B cell (primary cell): ENCODE data around the gene STMN1. TPM values are rescaled to one million over a fixed set of nuclear protein-coding genes. Genes with fewer than 3 reads are reported as not detected.
"Not testable (repeated sequence)": the region's sequence is repeated elsewhere in the genome, so short reads cannot be mapped to it uniquely, and the experiment has no call there.

Source experiments
- ATAC-seq: fragments of 200-7000 bp; cut with Tn5 transposase; one replicate; pipeline ENCODE4 v1.10.0; 2021; ENCODE audit warnings: low read depth, mild to moderate bottlenecking, moderate number of reproducible peaks, moderate library complexity
- CTCF ChIA-PET: fragments of 350-600 bp; sonication (Branson Sonifier 250); formaldehyde crosslinking; loops from one replicate; lab custom pipeline; 2021; ENCODE audit warnings: antibody characterized with exemption, inconsistent platforms; lab: Charles Lee
- POLR2A ChIA-PET: fragments of 350-600 bp; sonication (Branson Sonifier 250); formaldehyde crosslinking; loops from one replicate; lab custom pipeline; 2021; ENCODE audit warnings: antibody characterized with exemption; lab: Charles Lee
- DNase-seq: peaks from one replicate; pipeline ENCODE4 v3.0.0; 2013
- H2AFZ ChIP-seq: 2 replicates; pipeline ENCODE4 v1.6.1; 2012; ENCODE audit warnings: mild to moderate bottlenecking, low read depth, low read length; ENCODE audit not compliant: insufficient read depth, poor library complexity, severe bottlenecking
- H3K27ac ChIP-seq, 2 donors: 1 replicate in 1 of 2; 2 replicates in 1 of 2; pipeline ENCODE4 v1.5.1; 2012 to 2013; ENCODE audit warnings: low read length in 2 of 2, mild to moderate bottlenecking in 2 of 2, moderate library complexity in 1 of 2
- H3K27me3 ChIP-seq, 4 experiments: fragments of 200-600 bp in 1 of 4; sonication (generic) in 1 of 4; replicated peaks in 1 of 4; 1 replicate in 2 of 4; 2 replicates in 2 of 4; pipeline versions ENCODE4 v1.6.1 to v1.7.0; 2013 to 2016; ENCODE audit warnings: low read length in 3 of 4, mild to moderate bottlenecking in 2 of 4, mixed read lengths in 1 of 4, moderate library complexity in 1 of 4; ENCODE audit not compliant: insufficient read depth in 4 of 4, control insufficient read depth in 3 of 4; ENCODE audit errors: control extremely low read depth in 1 of 4
- H3K36me3 ChIP-seq, 2 experiments: replicated peaks in 1 of 2; 1 replicate in 1 of 2; 2 replicates in 1 of 2; pipeline versions ENCODE4 v1.6.1 to v1.7.1; 2013; ENCODE audit warnings: low read length in 1 of 2; ENCODE audit not compliant: insufficient read depth in 2 of 2, control insufficient read depth in 1 of 2; ENCODE audit errors: control extremely low read depth in 1 of 2, extremely low read depth in 1 of 2
- H3K4me1 ChIP-seq, 2 donors: fragments of 200-600 bp in 1 of 2; sonication (generic) in 1 of 2; 1 replicate in 1 of 2; 2 replicates in 1 of 2; pipeline versions ENCODE4 v1.5.1 to v1.6.1; 2013 to 2017; ENCODE audit warnings: low read length in 2 of 2; ENCODE audit not compliant: control insufficient read depth in 2 of 2, insufficient read depth in 2 of 2
- H3K4me2 ChIP-seq: replicated peaks from 2 replicates; pipeline ENCODE3; 2012; ENCODE audit warnings: mild to moderate bottlenecking, low read depth, low read length; ENCODE audit not compliant: poor library complexity, severe bottlenecking
- H3K4me3 ChIP-seq, 5 experiments: fragments of 200-600 bp in 1 of 5; sonication (generic) in 1 of 5; 1 replicate in 3 of 5; 2 replicates in 2 of 5; pipeline versions ENCODE4 v1.5.1 to v1.7.0; 2011 to 2016; ENCODE audit warnings: low read length in 4 of 5, mild to moderate bottlenecking in 4 of 5, low read depth in 2 of 5, control low read depth in 1 of 5, moderate library complexity in 1 of 5; ENCODE audit not compliant: insufficient read depth in 1 of 5; ENCODE audit errors: control extremely low read depth in 1 of 5, extremely low read depth in 1 of 5
- H3K79me2 ChIP-seq: fragments of 200-600 bp; sonication (generic); one replicate; pipeline ENCODE4 v1.6.0; 2016; ENCODE audit warnings: low read length; ENCODE audit not compliant: control insufficient read depth, insufficient read depth
- H3K9ac ChIP-seq: fragments of 200-600 bp; sonication (generic); 2 replicates; pipeline ENCODE4 v1.6.1; 2017; ENCODE audit warnings: mild to moderate bottlenecking, low read length, moderate library complexity
- H3K9me3 ChIP-seq, 3 donors: one replicate each; pipeline versions ENCODE4 v1.6.1 to v1.7.1; 2013; ENCODE audit warnings: low read length in 2 of 3; ENCODE audit not compliant: control insufficient read depth in 2 of 3, insufficient read depth in 1 of 3; ENCODE audit errors: control extremely low read depth in 1 of 3
- H4K20me1 ChIP-seq: 2 replicates; pipeline ENCODE4 v1.6.0; 2012; ENCODE audit warnings: mild to moderate bottlenecking, low read length; ENCODE audit not compliant: insufficient read depth, control insufficient read depth, poor library complexity, severe bottlenecking
- H3K27ac Mint-ChIP-seq: one replicate; pipeline ENCODE4 v1.8.0; 2021; ENCODE audit warnings: mixed read lengths
- H3K27me3 Mint-ChIP-seq: one replicate; pipeline ENCODE4 v1.8.0; 2021; ENCODE audit warnings: mixed read lengths
- H3K4me1 Mint-ChIP-seq: one replicate; pipeline ENCODE4 v1.8.0; 2021; ENCODE audit warnings: mixed read lengths
- H3K4me3 Mint-ChIP-seq: one replicate; pipeline ENCODE4 v1.8.0; 2021; ENCODE audit warnings: mixed read lengths
- H3K9me3 Mint-ChIP-seq: one replicate; pipeline ENCODE4 v1.8.0; 2022; ENCODE audit warnings: mixed read lengths; ENCODE audit not compliant: insufficient read depth
- CTCF ChIP-seq: fragments of 200-600 bp; IDR thresholded peaks from one replicate; pipeline ENCODE4 v1.8.0; 2022; ENCODE audit warnings: antibody characterized with exemption, mild to moderate bottlenecking
- EZH2 ChIP-seq: IDR thresholded peaks from 2 replicates; pipeline ENCODE4 v1.6.1; 2012; ENCODE audit warnings: borderline replicate concordance, low read depth, mild to moderate bottlenecking, moderate library complexity, low read length; ENCODE audit not compliant: insufficient read depth, poor library complexity, severe bottlenecking
- WGBS: methylation state at CpG from one replicate; pipeline ENCODE4 v1.1.5; 2013; ENCODE audit warnings: missing lambda C conversion rate; ENCODE audit not compliant: insufficient coverage; 5-methylcytosine and 5-hydroxymethylcytosine counted together
- intact Hi-C: fragments of 100-400 bp; cut with micrococcal nuclease; formaldehyde crosslinking; loops from one replicate; pipeline ENCODE4 v1.10.0; 2022
- polyA plus RNA-seq: library from polyadenylated mRNA; depleted of rRNA; stranded (reverse); fragments of >200 nt; gene quantifications from 2 replicates; pipeline ENCODE4 v1.2.3, GENCODE V29; 2012
- total RNA-seq, 2 donors: library from RNA; stranded (reverse); fragments of 120-200 nt in 1 of 2; gene quantifications; 1 replicate in 1 of 2; 2 replicates in 1 of 2; pipeline versions ENCODE4 v1.2.3 to v1.2.4, GENCODE V29; 2013 to 2022

The STMN1 gene
- total and polyA plus RNA-seq, 2 donors (not counting 1 experiment from before 2014, with no cell fraction given) = 9.9 to 48.0 TPM

DNA sequence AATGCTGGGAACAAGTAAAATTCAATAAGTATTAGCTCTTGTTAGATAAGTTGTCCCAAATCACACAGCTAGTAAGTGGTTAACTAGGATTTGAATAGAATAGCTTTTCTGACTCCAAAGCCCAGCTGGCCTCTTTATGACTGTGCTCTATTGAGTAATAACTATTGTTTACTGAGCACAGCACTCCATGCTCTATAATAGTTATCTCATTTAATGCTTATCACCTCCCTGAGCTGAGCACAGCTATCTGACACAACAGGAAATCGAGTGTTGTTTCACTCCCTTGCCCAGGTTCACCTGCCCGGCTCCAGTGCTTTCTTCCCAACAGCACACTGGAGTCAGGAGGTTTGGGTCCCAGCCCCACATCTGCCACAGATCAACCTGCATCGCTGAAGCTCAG lies 38.8 kb upstream of the STMN1 start:
- Histone ChIP-seq H3K27ac (no peak overlapping the region), H3K9me3 (peaks cover 0 to 39% (median 11%) of the 10 kb centered on the region in 3 donors), H2AFZ (no peak overlapping the region), H3K36me3 (no peaks in the 10 kb centered on the region), H3K27me3 (no peaks in the 10 kb centered on the region), H3K9ac (no peak overlapping the region), H3K79me2 (no peaks in the 10 kb centered on the region), H3K4me3 (no peak overlapping the region), H4K20me1 (no peaks in the 10 kb centered on the region), H3K4me2 (no peak overlapping the region), H3K4me1 (no peaks in the 10 kb centered on the region)
- Mint-ChIP-seq H3K4me3 (no peak overlapping the region), H3K9me3 (peaks cover 13% of the 10 kb centered on the region), H3K27me3 (peaks cover 3% of the 10 kb centered on the region), H3K4me1 (no peaks in the 10 kb centered on the region), H3K27ac (no peak overlapping the region)
- ChIA-PET CTCF (no interaction called here), POLR2A (no interaction called here)
- intact Hi-C loops = no loop called here
- no peak for DNase-seq
- no peak for ATAC-seq
- TF ChIP-seq EZH2 (no peak), CTCF (no peak)
- WGBS = 82% methylated on average over 2 of the region's 3 CpGs

GRCh38 chr1:25943511-25943910 lies 37.3 kb upstream of the STMN1 start:
- H3K27me3 ChIP-seq, H3K4me3 Mint-ChIP-seq, POLR2A ChIA-PET, DNase-seq, H3K27me3 Mint-ChIP-seq, CTCF ChIA-PET, H4K20me1 ChIP-seq, H3K4me2 ChIP-seq, H3K27ac ChIP-seq, H3K4me1 Mint-ChIP-seq, ATAC-seq, H3K36me3 ChIP-seq, H3K4me1 ChIP-seq, H3K9ac ChIP-seq, intact Hi-C loops, H3K4me3 ChIP-seq, H2AFZ ChIP-seq, H3K27ac Mint-ChIP-seq, H3K79me2 ChIP-seq: not testable (repeated sequence)
- 66% methylated on average over 5 of the region's 5 CpGs for WGBS
- peaks cover 0 to 39% (median 11%) of the 10 kb centered on the region in 3 donors for H3K9me3 ChIP-seq
- peaks cover 13% of the 10 kb centered on the region for H3K9me3 Mint-ChIP-seq
